Lower leg skin (tissue), 4 donors: ENCODE results near the gene BACE2. TPM values are rescaled to one million over a fixed set of nuclear protein-coding genes. Genes with fewer than 3 reads are reported as not detected.

Experiments
- DNase-seq, 2 donors: peaks; one replicate each; pipeline ENCODE4 v3.0.0-alpha.2; 2019; ENCODE audit warnings: low spot score in 2 of 2
- H3K4me3 ChIP-seq: fragments of 200-600 bp; sonication (generic); 2 replicates; pipeline ENCODE4 v1.5.1; 2017; ENCODE audit warnings: mild to moderate bottlenecking, low read depth; ENCODE audit not compliant: poor library complexity, severe bottlenecking
- POLR2A ChIP-seq, 2 donors: fragments of 450-650 bp; IDR thresholded peaks; one replicate each; pipeline ENCODE4 v1.6.1; 2016 to 2017; ENCODE audit warnings: antibody characterized with exemption in 2 of 2, mild to moderate bottlenecking in 1 of 2, moderate library complexity in 1 of 2
- WGBS, 2 donors: methylation state at CpG; one replicate each; pipeline ENCODE4 v1.1.5; 2018; 5-methylcytosine and 5-hydroxymethylcytosine counted together
- intact Hi-C: fragments of 100-400 bp; cut with DNase I; formaldehyde crosslinking; loops from one replicate; pipeline ENCODE4 v1.15.0; 2023; ENCODE audit warnings: low total_unique reads
- total RNA-seq, 4 donors: library from RNA; depleted of rRNA; stranded (reverse); fragments of >200 nt; gene quantifications; one replicate each; pipeline ENCODE4 v1.1.0, GENCODE V29; 2016
- TF ChIP-seq, protein P1 (sequence below), 3 donors: fragments of 450-650 bp; IDR thresholded peaks; one replicate each; pipeline ENCODE4 v1.5.1; 2016; ENCODE audit warnings: antibody characterized with exemption in 3 of 3, mild to moderate bottlenecking in 3 of 3, moderate library complexity in 2 of 3

The BACE2 gene
- total RNA-seq, 4 donors from 2014 or later = 12.2 to 44.7 (median 27.2) TPM

DNA sequence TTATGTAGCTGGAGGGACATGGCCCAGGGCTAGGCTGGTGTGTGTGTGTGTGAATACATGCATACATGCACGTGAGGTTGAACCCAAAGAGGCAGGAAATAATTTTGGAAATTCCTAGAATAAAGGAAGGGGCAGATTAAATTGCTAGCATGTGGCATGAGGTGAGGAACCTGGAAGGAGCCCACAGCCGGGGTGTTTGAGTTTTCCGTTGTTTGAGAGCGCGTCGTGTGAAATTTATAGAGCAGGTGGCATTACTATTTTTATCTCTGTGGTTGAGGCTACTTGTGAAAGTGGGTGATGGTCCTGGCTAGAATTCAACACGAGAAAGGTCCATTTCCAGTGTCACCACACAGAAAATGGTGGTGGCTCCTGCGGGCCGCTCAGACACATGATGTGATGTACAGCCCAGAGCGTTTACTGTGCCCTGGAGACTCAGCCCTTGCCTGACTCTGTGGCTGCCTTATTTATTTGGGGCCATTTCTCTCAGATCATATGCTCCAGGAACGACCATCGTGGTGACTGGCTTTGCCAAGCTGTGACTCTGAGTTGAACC, 48.0 kb downstream of the BACE2 start:
- no peak for DNase-seq
- intact Hi-C loops = no loop called here
- TF ChIP-seq, protein P1, sequence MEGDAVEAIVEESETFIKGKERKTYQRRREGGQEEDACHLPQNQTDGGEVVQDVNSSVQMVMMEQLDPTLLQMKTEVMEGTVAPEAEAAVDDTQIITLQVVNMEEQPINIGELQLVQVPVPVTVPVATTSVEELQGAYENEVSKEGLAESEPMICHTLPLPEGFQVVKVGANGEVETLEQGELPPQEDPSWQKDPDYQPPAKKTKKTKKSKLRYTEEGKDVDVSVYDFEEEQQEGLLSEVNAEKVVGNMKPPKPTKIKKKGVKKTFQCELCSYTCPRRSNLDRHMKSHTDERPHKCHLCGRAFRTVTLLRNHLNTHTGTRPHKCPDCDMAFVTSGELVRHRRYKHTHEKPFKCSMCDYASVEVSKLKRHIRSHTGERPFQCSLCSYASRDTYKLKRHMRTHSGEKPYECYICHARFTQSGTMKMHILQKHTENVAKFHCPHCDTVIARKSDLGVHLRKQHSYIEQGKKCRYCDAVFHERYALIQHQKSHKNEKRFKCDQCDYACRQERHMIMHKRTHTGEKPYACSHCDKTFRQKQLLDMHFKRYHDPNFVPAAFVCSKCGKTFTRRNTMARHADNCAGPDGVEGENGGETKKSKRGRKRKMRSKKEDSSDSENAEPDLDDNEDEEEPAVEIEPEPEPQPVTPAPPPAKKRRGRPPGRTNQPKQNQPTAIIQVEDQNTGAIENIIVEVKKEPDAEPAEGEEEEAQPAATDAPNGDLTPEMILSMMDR (IDR thresholded peaks at IDR 0.05) = no peak
- TF ChIP-seq POLR2A (IDR thresholded peaks at IDR 0.05) = no peak
- no peak overlapping the region for H3K4me3 ChIP-seq
- WGBS, 2 donors = 73 to 77% methylated on average over 12 of the region's 12 CpGs

DNA sequence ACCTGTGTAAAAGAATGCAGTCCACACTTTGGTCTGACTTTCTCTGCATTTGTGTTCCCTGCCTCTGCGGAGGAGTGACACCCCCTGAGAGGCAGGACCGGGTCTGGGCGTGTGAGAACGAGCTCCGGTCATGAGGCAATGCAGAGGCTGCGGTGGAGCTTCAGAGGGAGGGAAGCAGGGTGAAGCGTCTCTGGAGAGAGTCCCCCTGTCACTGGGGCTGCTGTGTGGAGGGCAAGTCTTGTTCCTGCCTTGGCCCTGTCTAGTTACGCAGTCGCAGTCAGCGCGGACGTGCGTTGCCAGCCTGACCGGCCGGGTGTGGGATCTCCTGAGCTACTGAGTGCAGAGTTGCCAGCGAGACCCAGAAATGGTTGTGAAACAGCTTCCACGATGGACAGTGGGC, 48.5 kb downstream of the BACE2 start:
- 67 to 83% methylated on average over 17 of the region's 17 CpGs for WGBS, 2 donors
- intact Hi-C loops = no loop called here
- H3K4me3 ChIP-seq = no peak overlapping the region
- DNase-seq = no peak
- TF ChIP-seq, protein P1 (IDR thresholded peaks at IDR 0.05) = no peak
- TF ChIP-seq POLR2A (IDR thresholded peaks at IDR 0.05) = no peak

DNA sequence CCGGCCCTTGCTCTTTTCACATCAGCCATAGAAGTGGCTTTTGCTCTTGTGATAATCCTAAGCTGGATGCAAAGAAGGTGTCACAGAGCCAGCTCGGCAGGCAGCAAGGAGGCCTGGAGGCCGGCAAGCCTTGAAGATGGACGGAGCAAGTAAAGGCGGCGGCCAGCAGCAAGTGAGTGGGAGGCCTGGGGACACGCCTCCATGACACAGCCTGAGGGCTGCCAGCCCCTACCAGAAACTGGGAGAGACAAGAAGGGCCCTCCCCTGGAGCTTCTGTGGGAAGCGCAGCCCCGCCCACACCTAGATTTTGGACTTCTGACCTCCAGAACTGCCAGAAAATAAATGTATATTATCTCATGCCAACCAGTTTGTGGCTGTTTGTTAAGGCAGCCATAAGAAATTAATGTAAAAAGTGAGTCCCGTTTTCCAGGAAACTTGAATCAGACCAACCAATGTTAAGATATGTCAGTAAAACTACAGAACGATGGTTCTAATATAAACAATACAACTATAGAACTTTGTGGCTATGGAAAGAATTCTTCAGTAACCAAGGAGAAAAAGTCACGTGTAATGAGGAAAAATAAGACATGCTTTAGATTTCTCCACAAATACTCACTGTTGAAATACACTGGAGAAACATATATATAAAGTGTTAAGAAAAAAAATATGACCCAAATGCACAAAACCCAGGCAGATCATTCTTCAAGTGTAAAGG, 49.9 kb downstream of the BACE2 start:
- intact Hi-C loops = no loop called here
- no peak for TF ChIP-seq POLR2A (IDR thresholded peaks at IDR 0.05)
- TF ChIP-seq, protein P1 (IDR thresholded peaks at IDR 0.05) = no peak
- DNase-seq = no peak
- WGBS, 2 donors = 69 to 71% methylated on average over 12 of the region's 12 CpGs
- H3K4me3 ChIP-seq = no peak overlapping the region

DNA sequence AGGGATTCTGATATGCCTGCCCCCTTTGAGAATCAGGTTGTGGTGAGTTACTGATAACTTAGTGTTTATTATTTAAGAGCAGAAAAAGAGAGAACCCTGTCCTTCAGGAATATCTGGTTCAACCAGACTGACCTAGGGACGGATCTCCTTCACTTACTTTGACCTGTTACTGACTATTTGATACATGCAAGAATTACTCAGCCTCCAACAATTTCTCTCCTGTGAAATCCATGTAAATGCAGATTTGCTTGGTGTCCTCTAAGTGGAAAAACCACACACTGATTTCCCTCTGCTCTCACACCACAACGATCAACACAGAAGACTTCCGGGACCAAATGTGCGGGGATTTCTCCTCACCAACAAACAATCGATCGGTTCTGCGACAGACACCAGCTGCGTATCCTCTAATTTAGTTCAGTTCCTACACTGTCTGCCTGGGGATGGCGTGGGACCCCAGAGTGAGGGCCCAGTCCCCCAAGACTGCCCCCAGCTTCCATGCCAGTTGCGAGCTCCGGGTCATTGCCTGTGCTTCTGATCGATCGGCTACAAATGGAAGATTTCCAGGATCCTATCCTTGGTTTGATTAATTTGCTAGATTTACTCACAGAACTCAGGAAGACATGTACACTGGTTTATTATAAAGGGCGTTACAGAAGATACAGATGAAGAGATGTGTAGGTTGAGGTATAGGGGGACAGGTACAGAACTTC, 51.7 kb downstream of the BACE2 start:
- 86% methylated on average over 14 of the region's 14 CpGs for WGBS, 2 donors
- no peak for TF ChIP-seq POLR2A (IDR thresholded peaks at IDR 0.05)
- TF ChIP-seq, protein P1 (IDR thresholded peaks at IDR 0.05) = no peak
- H3K4me3 ChIP-seq = no peak overlapping the region
- DNase-seq = no peak
- intact Hi-C loops = no loop called here

DNA sequence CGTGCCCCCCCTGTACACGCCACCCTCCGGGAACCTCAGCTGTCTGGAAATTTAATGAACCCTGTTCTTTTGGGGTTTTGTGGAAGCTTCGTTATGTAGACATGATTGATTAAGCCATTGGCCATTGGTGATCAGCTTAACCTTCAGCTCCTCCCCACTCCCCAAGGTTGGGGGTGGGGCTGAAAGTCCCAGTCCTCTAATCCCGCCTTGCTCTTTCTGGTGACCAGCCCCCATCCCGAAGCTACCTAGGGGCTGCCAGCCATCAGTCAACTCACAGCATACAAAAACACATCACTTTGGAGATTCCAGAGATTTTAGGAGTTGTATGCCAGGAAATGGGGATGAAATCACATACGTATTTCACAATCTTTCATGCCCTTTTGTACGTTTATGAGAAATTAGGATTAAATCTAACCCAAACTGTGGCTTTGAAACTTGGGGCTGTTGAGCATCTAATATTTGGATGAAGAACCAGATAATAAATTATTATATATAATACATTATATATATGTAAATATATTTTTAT, 52.3 kb downstream of the BACE2 start:
- DNase-seq = no peak
- TF ChIP-seq POLR2A (IDR thresholded peaks at IDR 0.05) = no peak
- TF ChIP-seq, protein P1 (IDR thresholded peaks at IDR 0.05) = no peak

More for the DNA sequence above, 52.3 kb downstream of the BACE2 start:
- intact Hi-C loops = no loop called here
- WGBS, 2 donors = 87% methylated on average over 8 of the region's 8 CpGs
- no peak overlapping the region for H3K4me3 ChIP-seq
